GM18498 (cell line): ENCODE measurements around the gene NDP.

Experiments
- ATAC-seq: cut with Tn5 transposase; IDR thresholded peaks from one replicate; pipeline ENCODE4 v1.9.1; 2021; ENCODE audit warnings: mild to moderate bottlenecking, moderate library complexity; ENCODE audit not compliant: unreplicated experiment

NDP gene, protein sequence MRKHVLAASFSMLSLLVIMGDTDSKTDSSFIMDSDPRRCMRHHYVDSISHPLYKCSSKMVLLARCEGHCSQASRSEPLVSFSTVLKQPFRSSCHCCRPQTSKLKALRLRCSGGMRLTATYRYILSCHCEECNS

GRCh38 chrX:43973249-43974099, at the start of gene NDP:
TSS of gene NDP (minus strand) at chrX:43973390. CDS start at chrX:43958645, 14,745 bp downstream.
- ATAC-seq = no peak

- no peak for ATAC-seq
These were observed 49.8 kb upstream of the NDP start for GRCh38 chrX:44022964-44023363.

DNA sequence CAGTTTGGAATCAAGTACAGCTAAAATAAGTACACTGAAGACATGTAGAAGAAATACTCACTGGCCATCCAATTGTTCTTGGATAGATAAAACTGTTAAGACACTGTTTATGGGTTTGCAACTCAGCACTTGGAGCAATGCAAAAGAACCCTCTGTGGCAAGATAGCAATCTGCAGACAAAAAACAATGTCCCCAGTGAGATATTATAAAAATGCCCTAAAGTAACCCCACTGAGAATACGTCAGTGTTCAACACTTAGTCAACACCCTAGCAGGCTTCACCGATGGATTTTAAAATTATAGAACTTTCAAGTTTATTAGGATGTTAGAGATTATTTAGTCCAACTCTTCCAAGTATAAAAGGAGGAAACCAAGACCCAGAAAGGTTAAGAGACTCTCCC, 47.5 kb upstream of the NDP start:
- ATAC-seq = no peak

DNA sequence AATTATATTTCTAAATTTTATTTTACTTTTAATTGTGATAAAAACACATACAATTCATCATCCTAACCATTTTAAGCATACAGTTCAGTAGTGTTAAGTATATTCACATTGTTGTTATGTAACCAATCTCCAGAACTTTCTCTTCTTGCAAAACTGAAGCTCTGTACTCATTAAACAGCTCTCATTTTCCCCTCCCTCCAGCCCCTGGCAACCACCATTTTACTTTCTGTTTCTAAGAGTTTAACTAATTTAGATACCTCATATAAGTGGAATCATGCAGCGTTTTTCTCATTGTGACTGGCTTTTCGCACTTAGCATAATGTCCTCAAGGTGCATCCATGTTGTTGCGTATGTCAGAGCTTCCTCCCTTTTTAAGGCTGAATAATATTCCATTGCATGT, 46.7 kb upstream of the NDP start:
- no peak for ATAC-seq

- no peak for ATAC-seq
These were observed 44.5 kb upstream of the NDP start for GRCh38 chrX:44017676-44018075.

DNA sequence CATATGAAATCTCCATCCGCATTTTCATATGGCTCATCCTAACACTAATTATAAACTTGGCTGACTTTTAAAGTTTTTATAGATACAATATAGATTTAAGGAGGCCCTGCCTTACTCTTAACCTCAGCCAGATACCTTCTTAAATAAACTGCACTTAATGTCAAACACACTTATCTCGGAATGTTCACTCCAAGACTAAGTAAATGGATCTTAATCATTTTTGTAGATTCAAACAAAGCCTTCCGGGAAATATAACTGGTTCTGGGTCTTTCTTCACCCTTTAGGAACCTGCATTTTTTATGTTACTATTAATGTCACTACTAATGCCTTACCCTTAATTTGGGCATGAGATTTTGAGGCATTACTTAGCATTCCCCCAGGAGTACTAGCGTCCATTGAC, 43.7 kb upstream of the NDP start:
- no peak for ATAC-seq

DNA sequence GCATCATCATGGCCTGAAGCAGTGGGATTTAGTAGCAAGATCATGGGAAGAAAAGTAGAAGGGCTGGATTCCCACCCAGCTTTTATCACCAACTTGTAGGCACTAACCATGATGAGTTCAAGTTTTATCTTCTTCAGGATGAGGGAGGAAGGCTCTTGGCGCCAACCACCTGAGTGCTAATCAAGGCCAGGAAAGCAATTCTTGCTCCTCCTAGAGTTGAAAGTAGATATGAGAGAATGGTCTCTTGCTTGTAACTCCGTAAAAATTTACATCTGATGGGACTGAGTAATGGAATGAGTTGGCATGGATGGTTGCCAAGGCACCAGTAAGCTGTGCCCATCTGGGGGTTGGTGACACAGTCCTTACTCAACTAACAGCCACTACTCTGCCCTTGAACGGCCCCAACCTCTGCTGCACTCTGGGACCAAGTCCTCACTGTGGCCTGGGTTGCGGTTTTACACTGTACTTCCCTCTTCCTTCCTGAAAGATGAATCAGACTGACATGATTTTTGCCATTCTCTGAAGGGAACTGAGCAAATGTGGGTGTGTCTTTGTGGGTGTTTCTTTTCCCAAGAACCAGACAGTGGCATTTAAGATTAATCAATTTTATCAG, 39.4 kb upstream of the NDP start:
- ATAC-seq = no peak

- no peak for ATAC-seq
These were observed 38.3 kb upstream of the NDP start for GRCh38 chrX:44011506-44011905.

DNA sequence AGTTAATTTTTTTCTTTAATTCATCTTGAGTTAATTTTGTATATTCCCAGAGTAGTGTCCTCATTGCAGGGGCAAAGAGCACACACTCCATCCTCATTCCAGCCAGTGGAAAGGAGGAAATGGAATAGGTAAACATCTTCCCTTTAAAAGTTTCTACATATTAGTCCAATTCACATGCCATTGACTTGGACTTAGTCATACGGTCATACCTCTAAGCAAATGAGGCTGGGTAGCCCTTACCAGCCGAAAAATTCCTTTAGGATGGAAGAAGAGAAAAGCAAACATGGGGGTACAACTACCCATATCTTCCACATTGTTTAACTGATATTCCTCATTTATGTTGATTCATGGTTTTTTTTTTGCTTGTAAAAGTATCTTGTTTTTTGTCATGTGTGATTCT, 37.4 kb upstream of the NDP start:
- ATAC-seq = no peak

GRCh38 chrX:44006081-44006480, 32.9 kb upstream of the NDP start:
- no peak for ATAC-seq

GRCh38 chrX:44003975-44004374, 30.8 kb upstream of the NDP start:
- ATAC-seq = no peak

GRCh38 chrX:44002567-44002966, 29.4 kb upstream of the NDP start:
- no peak for ATAC-seq

DNA sequence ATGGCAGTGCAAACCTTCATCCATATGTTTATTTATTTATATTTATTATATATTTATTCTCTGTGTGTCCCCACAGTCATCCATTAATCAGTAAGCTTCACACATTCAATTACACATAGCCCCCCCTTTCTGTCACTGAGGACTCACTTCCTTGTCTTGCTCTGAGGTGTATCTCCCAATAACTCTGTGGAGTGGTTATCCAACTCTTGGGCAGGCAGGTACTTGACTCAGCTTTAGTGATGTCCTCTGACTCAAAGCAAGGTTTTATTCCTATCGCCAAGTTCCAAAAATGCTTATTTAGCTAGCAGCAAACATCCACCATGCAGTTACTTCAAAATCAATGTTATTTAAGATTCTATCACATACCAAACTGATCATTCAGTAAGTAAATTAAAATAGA, 25.2 kb upstream of the NDP start:
- no peak for ATAC-seq

DNA sequence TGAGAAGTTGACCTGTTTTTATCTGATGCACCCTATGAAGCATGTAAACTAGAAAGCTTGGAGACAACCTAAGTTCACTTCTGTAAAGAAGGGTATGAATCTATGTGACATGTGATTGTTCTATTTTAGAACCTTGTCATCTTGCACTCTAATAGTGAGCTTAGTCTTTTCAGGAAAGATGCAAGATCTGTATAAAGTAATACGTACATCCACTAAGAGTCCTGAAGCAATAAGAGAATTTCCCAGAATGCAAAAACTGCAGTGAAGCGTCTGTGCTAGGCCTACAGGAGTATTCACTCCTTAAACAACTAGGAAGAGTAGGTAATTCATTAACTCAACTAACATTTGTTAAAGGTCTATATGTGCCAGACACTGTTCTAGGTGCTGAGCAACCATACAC, 23.3 kb upstream of the NDP start:
- ATAC-seq = no peak

DNA sequence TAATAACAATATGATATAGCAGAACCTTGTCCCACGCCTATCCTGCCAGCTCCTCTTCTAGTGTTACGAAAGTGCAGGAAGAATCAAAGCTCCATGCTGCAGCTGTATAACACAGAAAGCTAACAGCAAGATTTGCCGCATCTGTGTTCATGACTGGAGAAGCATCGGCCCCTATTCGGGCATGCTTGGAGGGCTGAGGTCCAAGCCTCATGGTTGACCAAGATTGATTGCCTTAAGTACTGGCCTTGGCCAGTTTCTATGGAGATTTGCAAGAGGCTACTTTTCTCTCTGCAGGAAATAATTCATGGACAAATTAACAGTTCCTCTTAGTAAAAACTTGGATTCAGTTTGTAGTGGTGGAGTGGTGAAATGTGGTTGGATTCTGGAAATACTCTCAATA, 12.9 kb upstream of the NDP start:
- no peak for ATAC-seq

GRCh38 chrX:43985511-43985910, 12.3 kb upstream of the NDP start:
- ATAC-seq = no peak

DNA sequence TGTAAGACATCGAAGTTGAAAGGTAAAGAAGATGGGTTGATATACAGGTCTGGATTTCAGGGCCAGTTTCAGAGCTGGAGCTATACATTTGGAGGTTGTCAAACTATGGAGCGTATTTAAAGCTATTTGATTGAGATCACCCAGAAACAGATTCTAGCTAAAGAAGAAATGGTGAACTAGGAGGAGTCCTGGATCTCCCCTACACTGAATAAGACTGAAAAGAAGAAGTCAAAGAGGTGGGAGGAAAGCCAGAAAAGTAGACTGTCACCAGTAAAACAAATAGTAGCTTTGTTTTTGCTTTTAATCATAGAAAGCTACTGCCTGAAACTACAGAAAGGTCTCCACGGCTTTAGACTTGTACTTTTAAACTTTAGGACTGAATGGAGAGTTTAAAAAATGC, 5.0 kb upstream of the NDP start:
- no peak for ATAC-seq

- no peak for ATAC-seq
These were observed 3.0 kb upstream of the NDP start for GRCh38 chrX:43976205-43976604.

DNA sequence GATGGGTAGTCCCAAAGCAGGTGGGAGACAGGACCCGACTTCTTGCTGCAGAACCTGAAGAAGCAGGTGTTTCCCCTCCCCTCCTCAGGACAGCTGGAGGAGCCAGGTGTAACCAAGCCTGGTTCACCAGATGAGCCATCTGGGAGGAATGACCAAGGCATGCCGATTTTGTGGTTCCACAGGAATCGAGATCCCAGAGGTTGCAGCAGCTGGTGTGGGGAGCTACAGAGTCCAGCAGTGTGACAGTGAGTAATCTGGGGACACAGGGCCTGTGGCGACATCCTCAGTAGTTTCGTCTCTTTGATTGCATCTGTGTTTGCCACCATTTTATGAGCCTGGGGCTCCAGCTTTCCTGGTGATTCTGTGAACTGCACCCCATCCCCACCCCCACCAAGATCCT, 2.6 kb upstream of the NDP start:
- ATAC-seq = no peak

GRCh38 chrX:43974741-43975465, 1.7 kb upstream of the NDP start:
- ATAC-seq = no peak

- ATAC-seq = no peak
These were observed 898 bp upstream of the NDP start for GRCh38 chrX:43974100-43974475.
